ENCODE measurements around the gene FAM234A. TPM values are rescaled to one million over a fixed set of nuclear protein-coding genes. Genes with fewer than 3 reads are reported as not detected.

The FAM234A gene
- total and polyA plus RNA-seq, 4 donors, result 34.8 to 66.3 (median 58.2) TPM

GRCh38 chr16:305916-306626 lies 71.5 kb downstream of the FAM234A start:
- Histone ChIP-seq H3K27me3 (ENCODE audit: control insufficient read depth, insufficient read depth, low read length) (no peaks in the 10 kb centered on the region), H3K4me1 (ENCODE audit: control insufficient read depth, insufficient read depth, low read length) (peaks cover 20% of the 10 kb centered on the region), H3K4me3 (ENCODE audit: low read depth, low read length) (no peak overlapping the region), H3K36me3 (ENCODE audit: control insufficient read depth, insufficient read depth, low read length) (peaks cover 81% of the 10 kb centered on the region), H3K27ac (ENCODE audit: low read depth, low read length) (no peak overlapping the region), H3K9me3 (ENCODE audit: control insufficient read depth, insufficient read depth, low read length) (no peaks in the 10 kb centered on the region)
- peak in 1 of 6 donors; percentile 21 for DNase-seq (ENCODE audit: low read depth in 4 of 6, low spot score in 6 of 6)
- 85% methylated on average over 9 of the region's 19 CpGs for WGBS (ENCODE audit: insufficient coverage)

DNA sequence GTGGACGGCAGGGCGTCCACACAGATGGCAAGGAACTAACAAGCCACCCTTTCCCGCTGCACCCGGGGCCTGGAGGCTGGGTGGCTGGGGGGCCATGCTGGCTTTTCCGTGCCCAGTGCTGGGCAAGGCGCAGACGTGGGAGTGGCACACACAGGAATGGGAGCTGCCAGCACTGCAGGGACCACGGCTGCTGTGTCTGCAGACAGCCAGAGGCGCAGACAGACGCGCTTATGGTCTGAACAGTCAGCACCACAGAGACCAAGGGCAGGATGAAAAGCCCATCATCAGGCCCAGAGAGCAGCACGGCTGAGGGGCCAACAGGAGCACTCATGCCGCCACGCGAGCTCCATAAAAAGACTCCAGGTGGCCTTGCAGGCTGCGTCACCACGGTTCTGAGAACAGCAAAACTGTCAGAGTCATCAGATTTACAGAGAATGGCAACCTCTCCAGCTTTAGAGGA lies 72.3 kb downstream of the FAM234A start:
- Histone ChIP-seq H3K4me3 (ENCODE audit: low read depth, low read length) (no peak overlapping the region), H3K4me1 (ENCODE audit: control insufficient read depth, insufficient read depth, low read length) (peaks cover 20% of the 10 kb centered on the region), H3K36me3 (ENCODE audit: control insufficient read depth, insufficient read depth, low read length) (peaks cover 87% of the 10 kb centered on the region), H3K9me3 (ENCODE audit: control insufficient read depth, insufficient read depth, low read length) (no peaks in the 10 kb centered on the region), H3K27me3 (ENCODE audit: control insufficient read depth, insufficient read depth, low read length) (no peaks in the 10 kb centered on the region), H3K27ac (ENCODE audit: low read depth, low read length) (no peak overlapping the region)
- peak in 1 of 6 donors; percentile 60 for DNase-seq (ENCODE audit: low read depth in 4 of 6, low spot score in 6 of 6)
- 65% methylated on average over 17 of the region's 17 CpGs for WGBS (ENCODE audit: insufficient coverage)

DNA sequence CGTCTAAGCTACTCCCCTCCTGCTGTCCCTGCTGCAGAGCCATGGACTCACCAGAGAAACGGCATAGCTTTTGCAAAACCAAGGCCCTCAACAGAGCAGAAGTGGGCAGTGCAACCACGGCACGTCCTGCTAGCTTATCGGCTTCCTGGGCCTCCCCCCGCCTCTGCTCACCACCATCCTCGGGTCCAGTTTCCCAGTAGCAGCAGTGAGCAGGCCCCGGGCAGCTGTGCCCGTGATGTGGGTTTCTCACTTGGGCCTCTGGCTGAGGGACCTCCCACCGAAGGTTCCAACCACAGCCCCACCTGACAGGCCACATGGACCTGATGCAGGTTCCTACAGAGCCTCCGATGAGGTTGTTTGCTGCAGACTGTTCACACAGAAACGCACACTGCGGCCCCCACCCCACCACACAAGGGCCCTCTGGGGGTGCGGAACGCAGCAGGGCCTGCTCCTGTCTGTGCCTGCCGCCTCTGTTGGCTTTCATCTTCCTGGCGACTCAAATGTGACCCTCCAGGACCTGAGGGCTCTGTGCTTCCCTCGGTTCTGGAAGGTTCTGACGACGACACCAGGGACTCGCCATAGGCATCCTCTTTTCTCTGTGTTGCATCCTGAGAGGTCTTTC lies 73.2 kb downstream of the FAM234A start:
- Histone ChIP-seq H3K4me3 (ENCODE audit: low read depth, low read length) (no peak overlapping the region), H3K9me3 (ENCODE audit: control insufficient read depth, insufficient read depth, low read length) (no peaks in the 10 kb centered on the region), H3K27ac (ENCODE audit: low read depth, low read length) (no peak overlapping the region), H3K27me3 (ENCODE audit: control insufficient read depth, insufficient read depth, low read length) (no peaks in the 10 kb centered on the region), H3K36me3 (ENCODE audit: control insufficient read depth, insufficient read depth, low read length) (peaks cover 87% of the 10 kb centered on the region), H3K4me1 (ENCODE audit: control insufficient read depth, insufficient read depth, low read length) (peaks cover 20% of the 10 kb centered on the region)
- no peak for DNase-seq (ENCODE audit: low read depth in 4 of 6, low spot score in 6 of 6)
- WGBS (ENCODE audit: insufficient coverage), result 91% methylated on average over 21 of the region's 21 CpGs

DNA sequence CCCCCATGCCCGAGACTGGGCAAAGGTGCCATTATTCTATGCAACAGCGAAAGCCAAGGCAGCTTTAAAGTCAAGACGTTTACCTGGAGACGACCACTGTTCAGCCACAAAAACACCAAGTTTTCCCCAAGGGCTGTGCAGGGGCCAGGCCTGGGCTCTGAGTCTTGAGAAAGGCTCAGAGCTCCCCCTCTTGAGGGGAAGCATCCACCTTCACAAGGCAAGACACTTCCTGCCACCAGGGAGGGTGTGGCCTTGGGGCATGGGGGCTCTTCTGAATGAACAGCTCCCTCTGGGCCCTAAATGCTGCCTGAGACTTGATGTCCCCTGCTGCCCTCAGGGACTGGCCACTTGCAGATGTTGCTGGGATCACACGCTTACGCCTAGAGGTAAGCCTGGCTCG lies 74.9 kb downstream of the FAM234A start:
- Histone ChIP-seq H3K27ac (ENCODE audit: low read depth, low read length) (no peak overlapping the region), H3K36me3 (ENCODE audit: control insufficient read depth, insufficient read depth, low read length) (peaks cover 87% of the 10 kb centered on the region)
- no peak for DNase-seq (ENCODE audit: low read depth in 4 of 6, low spot score in 6 of 6)

GRCh38 chr16:311725-312124 lies 77.1 kb downstream of the FAM234A start:
- Histone ChIP-seq H3K9me3 (ENCODE audit: control insufficient read depth, insufficient read depth, low read length) (no peaks in the 10 kb centered on the region), H3K27me3 (ENCODE audit: control insufficient read depth, insufficient read depth, low read length) (no peaks in the 10 kb centered on the region), H3K4me3 (ENCODE audit: low read depth, low read length) (no peak overlapping the region), H3K27ac (ENCODE audit: low read depth, low read length) (no peak overlapping the region), H3K36me3 (ENCODE audit: control insufficient read depth, insufficient read depth, low read length) (peaks cover 73% of the 10 kb centered on the region), H3K4me1 (ENCODE audit: control insufficient read depth, insufficient read depth, low read length) (peaks cover 21% of the 10 kb centered on the region)
- WGBS (ENCODE audit: insufficient coverage), result 100% methylated on average over 15 of the region's 15 CpGs
- DNase-seq (ENCODE audit: low read depth in 4 of 6, low spot score in 6 of 6), result no peak

More for the DNA sequence above, 74.9 kb downstream of the FAM234A start:
- Histone ChIP-seq H3K27me3 (ENCODE audit: control insufficient read depth, insufficient read depth, low read length) (no peaks in the 10 kb centered on the region), H3K9me3 (ENCODE audit: control insufficient read depth, insufficient read depth, low read length) (no peaks in the 10 kb centered on the region), H3K4me1 (ENCODE audit: control insufficient read depth, insufficient read depth, low read length) (peaks cover 25% of the 10 kb centered on the region), H3K4me3 (ENCODE audit: low read depth, low read length) (no peak overlapping the region)
- 82% methylated on average over 7 of the region's 7 CpGs for WGBS (ENCODE audit: insufficient coverage)

DNA sequence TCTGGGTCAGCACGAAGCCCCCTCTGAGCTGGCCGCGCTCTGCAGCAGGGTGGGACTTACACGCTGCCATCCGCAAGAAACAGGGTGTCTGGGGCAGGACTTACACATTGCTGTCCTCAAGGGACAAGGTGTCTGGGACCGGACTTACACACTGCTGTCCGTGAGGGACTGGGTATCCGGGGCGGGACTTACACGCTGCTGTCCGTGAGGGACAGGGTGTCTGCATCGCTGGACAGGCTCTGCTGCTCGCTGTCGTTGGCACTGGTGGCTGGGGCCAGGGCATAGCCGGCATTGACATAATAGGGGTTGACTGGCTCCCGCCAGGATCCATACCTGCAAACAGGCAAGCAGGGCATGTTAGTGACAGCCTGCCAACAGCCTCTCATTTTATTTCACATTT lies 79.7 kb downstream of the FAM234A start:
- WGBS (ENCODE audit: insufficient coverage), result 84% methylated on average over 14 of the region's 16 CpGs
- Histone ChIP-seq H3K27me3 (ENCODE audit: control insufficient read depth, insufficient read depth, low read length) (no peaks in the 10 kb centered on the region), H3K4me1 (ENCODE audit: control insufficient read depth, insufficient read depth, low read length) (peaks cover 16% of the 10 kb centered on the region), H3K27ac (ENCODE audit: low read depth, low read length) (no peak overlapping the region), H3K4me3 (ENCODE audit: low read depth, low read length) (no peak overlapping the region), H3K9me3 (ENCODE audit: control insufficient read depth, insufficient read depth, low read length) (no peaks in the 10 kb centered on the region), H3K36me3 (ENCODE audit: control insufficient read depth, insufficient read depth, low read length) (peaks cover 66% of the 10 kb centered on the region)
- no peak for DNase-seq (ENCODE audit: low read depth in 4 of 6, low spot score in 6 of 6)

DNA sequence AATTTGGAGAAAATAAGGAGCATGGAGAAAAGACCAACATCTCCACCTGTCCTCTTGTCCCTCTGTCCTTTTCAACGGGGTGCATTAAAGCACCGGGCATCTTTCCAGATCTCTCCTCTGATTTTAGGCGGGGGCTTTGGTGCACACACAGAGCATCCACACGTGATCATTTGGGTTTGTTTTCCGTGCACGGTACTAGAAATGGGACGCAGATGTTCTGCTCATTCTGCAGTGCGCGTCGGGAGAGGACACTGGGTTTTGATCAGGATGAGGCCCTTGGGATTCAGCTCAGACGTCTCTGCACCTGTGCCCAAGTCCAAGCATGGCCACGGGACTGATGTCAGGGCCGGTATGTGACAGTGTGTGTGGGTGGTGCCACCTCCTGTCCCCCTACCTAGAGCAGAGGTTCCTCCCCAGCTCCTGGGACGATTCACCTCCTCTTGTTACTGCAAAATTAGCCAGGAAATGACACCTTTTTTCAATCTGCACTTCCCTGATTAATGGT lies 80.2 kb downstream of the FAM234A start:
- DNase-seq (ENCODE audit: low read depth in 4 of 6, low spot score in 6 of 6), result peak in 1 of 6 donors; percentile 78
- Histone ChIP-seq H3K36me3 (ENCODE audit: control insufficient read depth, insufficient read depth, low read length) (peaks cover 64% of the 10 kb centered on the region), H3K27ac (ENCODE audit: low read depth, low read length) (no peak overlapping the region), H3K4me3 (ENCODE audit: low read depth, low read length) (no peak overlapping the region), H3K4me1 (ENCODE audit: control insufficient read depth, insufficient read depth, low read length) (peaks cover 15% of the 10 kb centered on the region), H3K27me3 (ENCODE audit: control insufficient read depth, insufficient read depth, low read length) (no peaks in the 10 kb centered on the region), H3K9me3 (ENCODE audit: control insufficient read depth, insufficient read depth, low read length) (no peaks in the 10 kb centered on the region)
- WGBS (ENCODE audit: insufficient coverage), result 40% methylated on average over 11 of the region's 14 CpGs

Other genes starting within 250 kb of the FAM234A start
- 1 to 10 TPM; 4.6 to 5.1 TPM for gene POLR3K, start 181.2 kb upstream of the FAM234A start, total RNA-seq
- gene POLR3K, start 181.2 kb upstream of the FAM234A start, polyA plus RNA-seq (ENCODE audit: insufficient read length in 2 of 2), result 10 to 100 TPM; 16.9 to 18.8 TPM
- gene SNRNP25, start 181.0 kb upstream of the FAM234A start, total RNA-seq, result 10 to 100 TPM; 37.2 to 50.3 TPM
- 100 to 1,000 TPM; 114 to 122 TPM for gene SNRNP25, start 181.0 kb upstream of the FAM234A start, polyA plus RNA-seq (ENCODE audit: insufficient read length in 2 of 2)
- 10 to 100 TPM; 19.0 to 31.1 TPM for gene RHBDF1, start 162.2 kb upstream of the FAM234A start, total RNA-seq
- gene RHBDF1, start 162.2 kb upstream of the FAM234A start, polyA plus RNA-seq (ENCODE audit: insufficient read length in 2 of 2), result 10 to 100 TPM; 34.4 to 52.7 TPM
- gene MPG, start 156.6 kb upstream of the FAM234A start, total RNA-seq, result 10 to 100 TPM; 43.9 to 48.9 TPM
- 10 to 100 TPM; 43.8 to 54.2 TPM for gene MPG, start 156.6 kb upstream of the FAM234A start, polyA plus RNA-seq (ENCODE audit: insufficient read length in 2 of 2)
- 10 to 100 TPM; 12.3 to 16.2 TPM for gene NPRL3, start 96.1 kb upstream of the FAM234A start, total RNA-seq
- gene NPRL3, start 96.1 kb upstream of the FAM234A start, polyA plus RNA-seq (ENCODE audit: insufficient read length in 2 of 2), result 10 to 100 TPM; 58.7 to 60.1 TPM
- 1 to 10 TPM; 1.4 to 5.0 TPM for gene HBZ, start 82.2 kb upstream of the FAM234A start, total RNA-seq
- 1 to 10 TPM; 1.1 to 3.3 TPM for gene HBZ, start 82.2 kb upstream of the FAM234A start, polyA plus RNA-seq (ENCODE audit: insufficient read length in 2 of 2)
- 10 to 100 TPM; 33.7 to 56.1 TPM for gene HBM, start 68.8 kb upstream of the FAM234A start, total RNA-seq
- 1 to 10 TPM; 5.4 to 5.5 TPM for gene HBM, start 68.8 kb upstream of the FAM234A start, polyA plus RNA-seq (ENCODE audit: insufficient read length in 2 of 2)
- gene HBA2, start 61.9 kb upstream of the FAM234A start, total RNA-seq, result 1,000 to 10,000 TPM; 1,427 to 3,649 TPM
- 1,000 to 10,000 TPM; 1,794 to 1,875 TPM for gene HBA2, start 61.9 kb upstream of the FAM234A start, polyA plus RNA-seq (ENCODE audit: insufficient read length in 2 of 2)
- gene HBA1, start 58.1 kb upstream of the FAM234A start, total RNA-seq, result 1,000 to 10,000 TPM in 1 of 2 donors, 100 to 1,000 TPM in 1; 718 to 1,778 TPM
- 1,000 to 10,000 TPM; 1,046 to 1,075 TPM for gene HBA1, start 58.1 kb upstream of the FAM234A start, polyA plus RNA-seq (ENCODE audit: insufficient read length in 2 of 2)
- 1 to 10 TPM; 6.4 to 6.6 TPM for gene HBQ1, start 54.4 kb upstream of the FAM234A start, total RNA-seq
- gene HBQ1, start 54.4 kb upstream of the FAM234A start, polyA plus RNA-seq (ENCODE audit: insufficient read length in 2 of 2), result 10 to 100 TPM; 10.4 to 11.6 TPM
- gene LUC7L, start 5.4 kb upstream of the FAM234A start, total RNA-seq, result 100 to 1,000 TPM in 1 of 2 donors, 10 to 100 TPM in 1; 63.4 to 117 TPM
- gene LUC7L, start 5.4 kb upstream of the FAM234A start, polyA plus RNA-seq (ENCODE audit: insufficient read length in 2 of 2), result 100 to 1,000 TPM; 158 to 199 TPM
- gene RGS11, start 41.1 kb downstream of the FAM234A start, total RNA-seq, result 10 to 100 TPM in 1 of 2 donors, 1 to 10 TPM in 1; 7.9 to 13.0 TPM
- gene RGS11, start 41.1 kb downstream of the FAM234A start, polyA plus RNA-seq (ENCODE audit: insufficient read length in 2 of 2), result 10 to 100 TPM; 29.5 to 47.5 TPM
- 10 to 100 TPM; 24.9 to 50.4 TPM for gene ARHGDIG, start 45.8 kb downstream of the FAM234A start, total RNA-seq
- 100 to 1,000 TPM; 106 to 120 TPM for gene ARHGDIG, start 45.8 kb downstream of the FAM234A start, polyA plus RNA-seq (ENCODE audit: insufficient read length in 2 of 2)
- gene PDIA2, start 48.3 kb downstream of the FAM234A start, total RNA-seq, result 10 to 100 TPM in 1 of 2 donors, 1 to 10 TPM in 1; 8.0 to 10.5 TPM
- 10 to 100 TPM; 37.1 to 38.4 TPM for gene PDIA2, start 48.3 kb downstream of the FAM234A start, polyA plus RNA-seq (ENCODE audit: insufficient read length in 2 of 2)
- 10 to 100 TPM in 1 of 2 donors, 1 to 10 TPM in 1; 8.5 to 24.0 TPM for gene AXIN1, start 117.9 kb downstream of the FAM234A start, total RNA-seq
- gene AXIN1, start 117.9 kb downstream of the FAM234A start, polyA plus RNA-seq (ENCODE audit: insufficient read length in 2 of 2), result 10 to 100 TPM; 20.5 to 23.0 TPM
- 10 to 100 TPM; 43.4 to 73.9 TPM for gene MRPL28, start 135.7 kb downstream of the FAM234A start, total RNA-seq
- 100 to 1,000 TPM; 112 to 114 TPM for gene MRPL28, start 135.7 kb downstream of the FAM234A start, polyA plus RNA-seq (ENCODE audit: insufficient read length in 2 of 2)
- gene PGAP6, start 147.2 kb downstream of the FAM234A start, total RNA-seq, result 10 to 100 TPM; 17.3 to 31.8 TPM
- gene PGAP6, start 147.2 kb downstream of the FAM234A start, polyA plus RNA-seq (ENCODE audit: insufficient read length in 2 of 2), result 10 to 100 TPM; 60.6 to 70.3 TPM
- gene NME4, start 162.4 kb downstream of the FAM234A start, total RNA-seq, result 10 to 100 TPM; 14.3 to 88.8 TPM
- gene NME4, start 162.4 kb downstream of the FAM234A start, polyA plus RNA-seq (ENCODE audit: insufficient read length in 2 of 2), result 100 to 1,000 TPM; 133 to 150 TPM
- gene DECR2, start 167.1 kb downstream of the FAM234A start, total RNA-seq, result 1 to 10 TPM; 5.1 to 9.6 TPM
- 10 to 100 TPM; 24.6 to 27.7 TPM for gene DECR2, start 167.1 kb downstream of the FAM234A start, polyA plus RNA-seq (ENCODE audit: insufficient read length in 2 of 2)
- gene RAB11FIP3, start 190.8 kb downstream of the FAM234A start, total RNA-seq, result 10 to 100 TPM; 24.2 to 43.5 TPM
- gene RAB11FIP3, start 190.8 kb downstream of the FAM234A start, polyA plus RNA-seq (ENCODE audit: insufficient read length in 2 of 2), result 100 to 1,000 TPM in 1 of 2 donors, 10 to 100 TPM in 1; 89.3 to 107 TPM